ENCODE data around the gene ECEL1. TPM values are rescaled to one million over a fixed set of nuclear protein-coding genes. Genes with fewer than 3 reads are reported as not detected.

Gene ECEL1
- total RNA-seq, 4 donors from 2014 or later: 1.9 to 10.8 TPM; not detected in 2

DNA sequence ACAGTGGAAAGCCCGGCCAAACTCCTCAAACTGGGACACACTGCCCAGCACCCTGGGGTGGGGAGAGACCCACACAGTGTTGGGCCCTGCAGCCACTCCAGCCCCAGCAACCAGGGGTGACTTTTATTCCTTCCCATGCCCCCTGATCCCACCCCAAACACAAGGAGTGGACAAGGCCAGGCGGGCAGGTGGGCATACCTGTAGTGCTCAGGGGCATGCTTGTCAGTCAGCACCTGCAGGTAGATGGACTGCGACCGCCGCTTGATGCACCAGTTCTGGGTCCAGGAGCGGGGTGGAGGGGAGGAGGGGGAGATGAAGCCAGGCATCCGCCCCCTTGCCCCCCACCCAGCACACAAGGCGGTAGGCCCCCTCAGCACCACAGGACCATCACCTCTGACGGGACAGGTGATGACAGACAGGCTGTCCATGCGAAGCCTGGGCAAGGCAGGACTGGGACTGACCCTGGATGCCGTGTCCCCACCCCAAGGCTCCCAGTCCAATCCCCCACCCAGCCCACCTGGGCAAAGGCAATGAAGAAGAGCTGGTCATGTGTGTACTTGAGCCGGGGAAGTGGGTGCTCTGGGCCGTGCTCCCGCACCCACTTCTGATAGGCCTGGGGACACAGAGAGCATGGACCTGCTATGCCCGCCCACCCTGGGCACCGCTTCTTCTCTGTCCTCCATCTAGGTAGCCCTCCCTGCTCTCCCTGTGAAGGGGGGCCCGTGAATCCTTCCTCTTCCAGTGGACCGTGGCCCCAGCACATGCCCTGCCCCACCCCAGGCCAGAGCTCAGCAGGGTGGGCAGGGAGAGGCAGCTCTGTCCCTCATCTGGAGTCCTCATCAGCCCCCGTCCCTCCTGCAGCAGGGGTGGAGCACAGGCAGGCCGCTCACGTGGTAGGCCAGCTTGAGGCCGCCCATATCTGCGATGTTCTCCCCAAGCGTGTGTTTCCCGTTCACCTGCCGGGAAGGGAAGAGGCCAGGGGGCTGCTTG lies 7.1 kb downstream of the ECEL1 start:
- TF ChIP-seq, protein P1, sequence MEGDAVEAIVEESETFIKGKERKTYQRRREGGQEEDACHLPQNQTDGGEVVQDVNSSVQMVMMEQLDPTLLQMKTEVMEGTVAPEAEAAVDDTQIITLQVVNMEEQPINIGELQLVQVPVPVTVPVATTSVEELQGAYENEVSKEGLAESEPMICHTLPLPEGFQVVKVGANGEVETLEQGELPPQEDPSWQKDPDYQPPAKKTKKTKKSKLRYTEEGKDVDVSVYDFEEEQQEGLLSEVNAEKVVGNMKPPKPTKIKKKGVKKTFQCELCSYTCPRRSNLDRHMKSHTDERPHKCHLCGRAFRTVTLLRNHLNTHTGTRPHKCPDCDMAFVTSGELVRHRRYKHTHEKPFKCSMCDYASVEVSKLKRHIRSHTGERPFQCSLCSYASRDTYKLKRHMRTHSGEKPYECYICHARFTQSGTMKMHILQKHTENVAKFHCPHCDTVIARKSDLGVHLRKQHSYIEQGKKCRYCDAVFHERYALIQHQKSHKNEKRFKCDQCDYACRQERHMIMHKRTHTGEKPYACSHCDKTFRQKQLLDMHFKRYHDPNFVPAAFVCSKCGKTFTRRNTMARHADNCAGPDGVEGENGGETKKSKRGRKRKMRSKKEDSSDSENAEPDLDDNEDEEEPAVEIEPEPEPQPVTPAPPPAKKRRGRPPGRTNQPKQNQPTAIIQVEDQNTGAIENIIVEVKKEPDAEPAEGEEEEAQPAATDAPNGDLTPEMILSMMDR (IDR thresholded peaks at IDR 0.05): no peak
- no peak for TF ChIP-seq POLR2A (IDR thresholded peaks at IDR 0.05)
- H3K4me1 ChIP-seq: peaks cover 0 to under 1% of the 10 kb centered on the region in 2 donors
- H3K36me3 ChIP-seq: no peaks in the 10 kb centered on the region
- peaks cover 0 to 8% of the 10 kb centered on the region in 2 donors for H3K27me3 ChIP-seq
- intact Hi-C loops (cut with DNase I; ENCODE audit: low total_unique reads): no loop called here
- DNase-seq: no peak
- H3K9me3 ChIP-seq: no peaks in the 10 kb centered on the region
- H3K4me3 ChIP-seq: no peak overlapping the region
- H3K27ac ChIP-seq: no peak overlapping the region

DNA sequence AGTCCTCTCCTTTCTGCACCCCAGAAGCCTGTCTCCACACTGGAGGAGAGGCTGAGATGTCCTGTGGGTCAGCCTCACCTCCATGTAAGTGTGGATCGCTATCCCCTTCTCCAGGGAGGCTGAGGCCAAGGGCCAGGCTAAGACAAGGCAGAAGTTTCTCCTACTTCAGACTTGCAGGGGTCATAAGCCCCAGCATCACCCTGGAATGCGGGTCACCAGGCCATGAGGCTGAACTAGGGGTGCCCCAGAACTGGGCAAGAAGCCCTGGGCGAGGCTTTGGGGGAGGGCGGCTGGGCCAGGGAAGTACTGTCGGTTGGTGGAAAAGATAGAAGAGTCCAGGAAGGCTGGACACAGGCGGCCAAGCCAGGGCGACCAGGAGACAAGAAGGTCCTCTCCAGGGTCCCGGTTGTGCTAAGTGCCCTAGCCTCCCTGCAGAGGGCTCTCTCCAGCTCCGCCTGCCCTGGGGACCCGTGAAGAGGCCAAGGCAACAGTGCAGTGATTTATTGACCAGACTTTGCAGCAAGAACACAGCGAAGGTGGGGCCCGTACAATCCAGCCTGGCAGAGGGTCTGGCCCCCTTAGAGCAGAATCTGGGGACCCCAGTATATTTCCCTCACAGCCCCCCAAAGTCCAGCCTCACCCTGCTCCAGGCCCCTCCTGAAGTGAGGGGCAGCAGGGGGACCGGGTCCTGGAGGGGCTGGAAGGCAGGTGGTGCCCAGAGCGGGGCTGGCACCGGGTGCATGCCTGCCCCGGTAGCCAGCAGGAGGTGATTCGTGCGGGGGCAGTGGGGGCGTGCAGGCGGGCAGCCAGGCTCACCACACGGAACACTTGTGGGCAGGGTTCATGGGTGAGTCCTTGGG lies 8.1 kb downstream of the ECEL1 start:
- Histone ChIP-seq H3K36me3 (no peaks in the 10 kb centered on the region), H3K27me3 (no peaks in the 10 kb centered on the region), H3K4me1 (no peaks in the 10 kb centered on the region), H3K27ac (no peak overlapping the region), H3K9me3 (no peaks in the 10 kb centered on the region), H3K4me3 (no peak overlapping the region)
- intact Hi-C loops (cut with DNase I; ENCODE audit: low total_unique reads): no loop called here
- no peak for TF ChIP-seq POLR2A (IDR thresholded peaks at IDR 0.05)
- TF ChIP-seq, protein P1 (IDR thresholded peaks at IDR 0.05): no peak
- DNase-seq: no peak

DNA sequence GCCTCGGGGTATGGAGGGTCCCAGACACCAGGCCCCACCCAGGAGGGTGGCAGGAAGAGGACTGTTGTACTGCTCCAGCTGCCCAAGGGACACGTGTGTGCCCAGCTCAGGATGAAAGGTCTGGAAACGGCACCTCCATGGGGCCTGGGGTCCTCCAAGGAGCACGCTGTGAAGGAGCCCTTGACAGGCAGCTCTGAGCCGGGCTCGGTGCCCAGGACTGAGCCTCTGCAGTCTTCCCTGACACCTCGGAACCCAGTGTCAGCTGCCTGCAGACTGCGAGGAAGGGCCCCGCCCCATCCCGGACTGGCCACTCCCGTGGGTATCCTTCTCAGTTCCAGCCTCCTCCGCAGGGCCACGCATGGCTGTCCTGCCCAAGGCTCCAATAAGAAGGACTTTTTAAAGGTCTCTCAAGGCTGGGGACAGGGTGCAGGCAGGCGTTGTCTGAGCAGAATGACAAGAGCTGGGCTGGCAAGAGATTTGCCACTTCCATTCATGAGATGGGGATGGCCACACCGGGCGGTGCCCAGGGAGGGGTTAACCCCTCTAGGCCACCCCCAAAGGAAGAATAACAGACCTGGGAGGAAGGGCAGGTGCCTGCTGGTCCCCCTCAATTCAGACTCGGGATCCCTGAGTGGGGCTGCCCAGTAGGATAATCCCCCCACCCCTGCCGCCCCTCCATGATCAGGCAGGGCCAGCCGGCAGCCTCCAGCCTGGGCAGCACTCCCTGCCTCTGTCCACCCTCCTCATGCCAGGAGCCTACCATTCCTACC lies 8.9 kb downstream of the ECEL1 start:
- Histone ChIP-seq H3K4me1 (no peaks in the 10 kb centered on the region), H3K27ac (no peak overlapping the region), H3K9me3 (no peaks in the 10 kb centered on the region), H3K36me3 (no peaks in the 10 kb centered on the region), H3K4me3 (no peak overlapping the region), H3K27me3 (no peaks in the 10 kb centered on the region)
- intact Hi-C loops (cut with DNase I; ENCODE audit: low total_unique reads): no loop called here
- no peak for TF ChIP-seq POLR2A (IDR thresholded peaks at IDR 0.05)
- TF ChIP-seq, protein P1 (IDR thresholded peaks at IDR 0.05): no peak
- DNase-seq: no peak

DNA sequence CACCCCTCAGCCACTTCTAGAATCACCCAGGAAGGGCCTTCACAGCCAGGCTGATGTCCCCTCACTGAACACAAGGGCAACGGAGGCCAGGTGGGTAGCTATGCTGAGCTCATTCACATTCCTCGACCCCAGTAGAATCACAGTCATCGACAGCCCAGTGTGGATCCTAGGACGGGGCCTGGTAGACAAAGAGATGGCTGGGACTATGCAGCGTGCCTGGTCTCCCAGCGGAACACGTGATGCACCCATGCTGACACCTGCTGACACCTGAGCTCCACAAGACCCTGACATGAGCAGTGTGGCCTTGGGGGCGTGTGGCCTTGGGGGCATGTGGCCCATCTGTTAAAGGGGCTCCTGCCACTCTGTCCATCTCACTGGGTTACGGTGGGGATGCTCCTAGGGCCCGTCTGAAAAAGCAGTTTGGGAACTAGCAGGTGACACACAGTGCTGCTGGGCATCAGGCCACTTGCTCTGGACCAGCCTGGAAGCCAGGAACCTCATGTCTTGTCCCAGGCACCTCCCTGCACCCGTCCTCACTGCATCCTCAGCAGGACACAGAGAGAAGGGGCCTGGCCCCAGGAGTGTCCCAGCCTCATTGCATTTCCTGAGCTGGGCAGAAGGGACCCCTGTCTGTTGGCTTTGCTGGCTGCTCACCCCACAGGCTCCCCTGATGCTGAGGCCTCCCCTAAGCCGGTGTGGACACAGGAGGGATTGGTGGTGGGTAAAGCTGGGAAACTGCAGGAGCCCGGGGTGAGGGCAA lies 9.7 kb downstream of the ECEL1 start:
- H3K27ac ChIP-seq: no peak overlapping the region
- no peak overlapping the region for H3K4me3 ChIP-seq
- no peak for TF ChIP-seq POLR2A (IDR thresholded peaks at IDR 0.05)
- no peak for DNase-seq
- H3K27me3 ChIP-seq: no peaks in the 10 kb centered on the region
- no peaks in the 10 kb centered on the region for H3K36me3 ChIP-seq
- H3K4me1 ChIP-seq: no peaks in the 10 kb centered on the region
- H3K9me3 ChIP-seq: no peaks in the 10 kb centered on the region
- intact Hi-C loops (cut with DNase I; ENCODE audit: low total_unique reads): no loop called here

Measured in uterus (tissue), 4 donors.